OCI-LY7 (cell line): ENCODE measurements around the gene SH2D6. TPM values are rescaled to one million over a fixed set of nuclear protein-coding genes. Genes with fewer than 3 reads are reported as not detected.

Source experiments
- BruUV-seq: library from RNA; stranded (reverse); fragments of 400-500 nt; replicated peaks from 2 replicates; lab custom pipeline; 2021; lab: Mats Ljungman, UMichigan
- CTCF ChIA-PET: fragments of 300-600 bp; sonication (Branson Sonifier 250); formaldehyde crosslinking; loops from one replicate; lab custom pipeline; 2022; ENCODE audit warnings: antibody characterized with exemption; ENCODE audit not compliant: unreplicated experiment; lab: Charles Lee
- POLR2A ChIA-PET: fragments of 300-600 bp; sonication (Branson Sonifier 250); formaldehyde crosslinking; loops from one replicate; lab custom pipeline; 2022; ENCODE audit warnings: antibody characterized with exemption; lab: Charles Lee
- DNase-seq: peaks from one replicate; pipeline ENCODE4 v3.0.0-alpha.2; 2015; ENCODE audit warnings: low spot score
- H2AFZ ChIP-seq: fragments of 200-600 bp; sonication (generic), shearing (Covaris generic); 2 replicates; pipeline ENCODE4 v1.6.1; 2014; ENCODE audit warnings: mild to moderate bottlenecking, antibody characterized with exemption, low read length, moderate library complexity
- H3K27ac ChIP-seq: fragments of 200-600 bp; sonication (generic); 2 replicates; pipeline ENCODE4 v1.5.1; 2014; ENCODE audit warnings: mixed run types, low read depth, mild to moderate bottlenecking, moderate library complexity, low read length, inconsistent platforms; ENCODE audit not compliant: poor library complexity, severe bottlenecking
- H3K36me3 ChIP-seq: fragments of 200-600 bp; sonication (generic); 2 replicates; pipeline ENCODE4 v1.6.1; 2014; ENCODE audit warnings: mild to moderate bottlenecking, antibody characterized with exemption, low read length, moderate library complexity, mixed read lengths; ENCODE audit not compliant: insufficient read depth
- H3K4me1 ChIP-seq: fragments of 200-600 bp; sonication (generic); 2 replicates; pipeline ENCODE4 v1.5.1; 2014; ENCODE audit warnings: mild to moderate bottlenecking, low read length; ENCODE audit not compliant: insufficient read depth, poor library complexity, severe bottlenecking
- H3K4me2 ChIP-seq: fragments of 200-600 bp; sonication (generic); 2 replicates; pipeline ENCODE4 v1.6.1; 2014; ENCODE audit warnings: mild to moderate bottlenecking, low read length
- H3K4me3 ChIP-seq: fragments of 200-600 bp; sonication (generic); 2 replicates; pipeline ENCODE4 v1.5.1; 2014; ENCODE audit warnings: mild to moderate bottlenecking, low read depth, low read length; ENCODE audit not compliant: poor library complexity, severe bottlenecking
- H3K79me2 ChIP-seq: fragments of 200-600 bp; sonication (generic); 2 replicates; pipeline ENCODE4 v1.6.1; 2016; ENCODE audit warnings: low read depth, mild to moderate bottlenecking, low read length, moderate library complexity, mixed read lengths; ENCODE audit not compliant: insufficient read depth
- H3K9me2 ChIP-seq: fragments of 200-600 bp; sonication (generic); 2 replicates; pipeline ENCODE4 v1.6.1; 2016; ENCODE audit warnings: mild to moderate bottlenecking, low read length, mixed read lengths; ENCODE audit not compliant: insufficient read depth
- H3K9me3 ChIP-seq: fragments of 200-600 bp; sonication (generic); 2 replicates; pipeline ENCODE4 v1.6.1; 2014; ENCODE audit warnings: mild to moderate bottlenecking, mixed run types, low read length, mixed read lengths
- H4K20me1 ChIP-seq: fragments of 200-600 bp; sonication (generic); 2 replicates; pipeline ENCODE4 v1.6.1; 2014; ENCODE audit warnings: mild to moderate bottlenecking, antibody characterized with exemption, low read length, moderate library complexity, mixed read lengths; ENCODE audit not compliant: insufficient read depth
- CTCF ChIP-seq: fragments of 200-600 bp; sonication (generic); conservative IDR thresholded peaks from 2 replicates; pipeline ENCODE4 v1.5.1; 2014; ENCODE audit warnings: mild to moderate bottlenecking, antibody characterized with exemption, low read length, moderate library complexity, mixed read lengths
- EZH2phosphoT487 ChIP-seq: fragments of 200-600 bp; sonication (generic); IDR thresholded peaks from 2 replicates; pipeline ENCODE4 v1.6.1; 2018; ENCODE audit warnings: low read depth, borderline replicate concordance, mild to moderate bottlenecking, mixed run types, antibody characterized with exemption, low read length, moderate library complexity, mixed read lengths
- intact Hi-C: fragments of 100-400 bp; cut with micrococcal nuclease; formaldehyde crosslinking; loops from one replicate; pipeline ENCODE4 v1.10.0; 2022; ENCODE audit not compliant: unreplicated experiment
- total RNA-seq, 2 experiments: library from RNA; depleted of rRNA in 1 of 2; stranded (reverse); fragments of >200 nt in 1 of 2; shearing (Covaris generic) in 1 of 2; gene quantifications; 2 replicates each; pipeline ENCODE4 v1.2.3, GENCODE V29; 2014 to 2022

Gene SH2D6
- total RNA-seq, 2 experiments from 2014 or later: 0.35 to 2.6 TPM

- H3K36me3 ChIP-seq: no peaks in the 10 kb centered on the region
- TF ChIP-seq EZH2phosphoT487: no peak
- no peak for TF ChIP-seq CTCF
- no peaks in the 10 kb centered on the region for H3K9me3 ChIP-seq
- H2AFZ ChIP-seq: no peak overlapping the region
- no peak overlapping the region for H3K4me2 ChIP-seq
- no peak for DNase-seq
- intact Hi-C loops: loop anchor here (10.0 kb wide), 1 partner anchor 53 kb away; no protein-coding TSS in a partner anchor
- H3K4me1 ChIP-seq: no peaks in the 10 kb centered on the region
- no TSS peak for BruUV-seq
- no peaks in the 10 kb centered on the region for H4K20me1 ChIP-seq
- H3K27ac ChIP-seq: no peak overlapping the region
- ChIA-PET CTCF (interaction anchor here (0.6 kb wide), 1 partner anchor 53 kb away, joined by 3 read pairs; no protein-coding TSS in a partner anchor), POLR2A (interaction anchor here (0.7 to 1.6 kb wide), 6 partner anchors 8 to 66 kb away, joined by 3 to 8 read pairs (median 4); partner anchors contain the start of gene MAT2A)
- H3K9me2 ChIP-seq: no peaks in the 10 kb centered on the region
- H3K79me2 ChIP-seq: no peaks in the 10 kb centered on the region
- H3K4me3 ChIP-seq: no peak overlapping the region
These were observed 53.7 kb downstream of the SH2D6 start for GRCh38 chr2:85472261-85472660.

- H3K36me3 ChIP-seq: no peaks in the 10 kb centered on the region
- no TSS peak for BruUV-seq
- intact Hi-C loops: loop anchor here (10.0 kb wide), 1 partner anchor 49 kb away; no protein-coding TSS in a partner anchor
- H3K27ac ChIP-seq: no peak overlapping the region
- no peaks in the 10 kb centered on the region for H3K9me2 ChIP-seq
- CTCF ChIA-PET: no interaction called here
- POLR2A ChIA-PET: interaction anchor here (0.5 to 1.2 kb wide), 2 partner anchors 15 to 271 kb away, joined by 3 read pairs; no protein-coding TSS in a partner anchor
- DNase-seq: no peak
- no peaks in the 10 kb centered on the region for H4K20me1 ChIP-seq
- no peaks in the 10 kb centered on the region for H3K4me1 ChIP-seq
- H3K4me3 ChIP-seq: no peak overlapping the region
- no peaks in the 10 kb centered on the region for H3K9me3 ChIP-seq
- H3K79me2 ChIP-seq: no peaks in the 10 kb centered on the region
- no peak overlapping the region for H2AFZ ChIP-seq
- H3K4me2 ChIP-seq: no peak overlapping the region
- TF ChIP-seq EZH2phosphoT487: no peak
- TF ChIP-seq CTCF: no peak
These were observed 57.4 kb downstream of the SH2D6 start for GRCh38 chr2:85475799-85476490.

GRCh38 chr2:85476624-85477023 lies 58.1 kb downstream of the SH2D6 start:
- H3K79me2 ChIP-seq: no peaks in the 10 kb centered on the region
- no peak overlapping the region for H3K4me2 ChIP-seq

More at GRCh38 chr2:85476624-85477023, 58.1 kb downstream of the SH2D6 start:
- Histone ChIP-seq H3K9me3 (no peaks in the 10 kb centered on the region), H3K4me3 (no peak overlapping the region), H2AFZ (no peak overlapping the region), H3K4me1 (no peaks in the 10 kb centered on the region), H4K20me1 (no peaks in the 10 kb centered on the region), H3K27ac (no peak overlapping the region), H3K36me3 (no peaks in the 10 kb centered on the region), H3K9me2 (no peaks in the 10 kb centered on the region)
- TF ChIP-seq CTCF: no peak
- no TSS peak for BruUV-seq
- ChIA-PET CTCF (interaction anchor here (0.6 kb wide), 1 partner anchor 9 kb away, joined by 5 read pairs; no protein-coding TSS in a partner anchor), POLR2A (interaction anchor here (0.6 to 1.2 kb wide), 2 partner anchors 14 to 91 kb away, joined by 3 read pairs; no protein-coding TSS in a partner anchor)
- DNase-seq: no peak
- intact Hi-C loops: loop anchor here (10.0 kb wide), 1 partner anchor 48 kb away; no protein-coding TSS in a partner anchor
